ENCODE measurements around the gene IFITM1.
"Not testable (repeated sequence)": the region's sequence is repeated elsewhere in the genome, so short reads cannot be mapped to it uniquely, and the experiment has no call there.

Gene IFITM1

GRCh38 chr11:294780-295179, 19.1 kb upstream of the IFITM1 start:
- no peak for DNase-seq

DNA sequence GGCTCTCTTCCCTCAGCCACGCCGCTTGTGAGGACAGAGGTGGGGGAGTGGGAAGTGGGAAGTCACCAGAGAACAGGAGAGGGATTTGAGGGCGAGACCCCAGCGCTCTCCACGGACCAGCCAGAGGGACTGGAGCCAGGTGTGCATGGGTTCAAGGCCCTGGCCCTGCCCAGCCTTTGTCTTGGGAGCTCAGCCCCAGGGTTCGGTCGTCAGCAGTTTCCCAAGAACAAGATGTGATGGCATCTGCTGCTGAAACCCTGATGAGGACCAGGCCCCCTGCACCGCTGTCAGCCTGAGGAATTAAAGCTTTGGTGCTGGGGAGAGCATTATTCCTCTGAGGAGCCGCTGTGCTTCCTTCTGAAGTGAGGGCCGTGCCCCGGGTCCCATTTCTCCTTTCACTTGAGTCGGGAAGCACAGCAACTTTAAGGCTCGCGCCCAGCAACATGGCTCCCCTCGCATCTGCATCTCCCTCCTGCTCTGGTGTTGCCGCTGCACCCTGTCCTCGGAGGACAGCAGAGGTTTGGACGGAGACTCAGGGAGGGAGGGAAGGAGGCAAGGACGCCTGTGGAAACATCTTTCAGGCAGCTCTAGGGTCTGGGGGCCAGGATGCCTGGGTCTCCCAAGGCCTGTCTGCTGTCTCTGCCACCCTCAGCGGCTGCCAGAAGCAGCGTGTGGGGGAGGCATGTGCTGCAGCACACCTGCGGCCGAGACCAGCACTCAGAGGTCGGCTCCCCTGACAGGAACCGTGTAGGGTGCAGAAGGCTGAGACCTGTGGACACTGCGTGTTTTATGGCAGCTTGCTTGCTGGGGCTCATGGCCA, 18.3 kb upstream of the IFITM1 start:
- DNase-seq, result no peak

GRCh38 chr11:296171-297050, 17.4 kb upstream of the IFITM1 start:
- DNase-seq, result no peak

- no peak for DNase-seq
Measured at GRCh38 chr11:297051-297585, 16.7 kb upstream of the IFITM1 start.

DNA sequence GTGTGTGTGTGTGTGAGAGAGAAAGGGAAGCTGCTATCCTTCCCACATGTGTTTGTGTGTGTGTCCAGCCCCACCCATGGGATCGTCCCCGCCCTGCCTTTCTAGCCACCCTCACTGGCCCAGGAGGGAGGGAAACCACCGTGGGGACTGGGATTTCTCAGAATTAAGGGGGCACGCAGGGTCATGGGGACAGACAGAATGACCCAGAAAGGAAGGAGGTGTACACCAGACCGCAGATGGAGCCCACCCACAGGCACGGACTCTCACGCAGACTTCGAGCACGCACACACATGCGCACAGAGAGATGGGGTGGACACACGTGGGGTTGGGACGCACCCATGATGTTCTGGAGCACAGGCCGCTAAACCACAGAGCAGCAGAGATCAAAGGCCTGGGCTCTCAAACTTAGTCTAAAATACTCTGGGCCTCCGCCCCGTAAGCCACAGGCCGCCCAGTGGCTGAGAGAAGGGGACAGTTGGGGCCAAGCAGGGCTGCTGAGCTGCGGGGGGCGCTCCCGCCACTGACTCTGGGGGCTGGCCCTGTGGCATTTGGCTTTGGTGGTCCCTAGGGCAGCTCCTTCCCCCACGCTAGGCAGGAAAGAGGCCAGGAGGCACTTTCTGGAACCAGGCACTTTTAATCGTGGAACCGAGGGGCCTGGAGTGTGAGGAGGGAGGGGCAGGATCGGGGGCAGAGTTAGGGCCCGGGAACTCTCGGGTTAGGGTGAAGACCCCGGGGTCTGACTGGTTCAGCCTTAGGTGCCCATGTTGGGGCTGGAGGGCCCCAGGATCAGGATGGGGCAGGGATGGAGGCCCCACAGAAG, 16.0 kb upstream of the IFITM1 start:
- peak; percentile 44 for DNase-seq

GRCh38 chr11:298406-299065, 15.3 kb upstream of the IFITM1 start:
- no peak for DNase-seq

GRCh38 chr11:299081-299891, 14.6 kb upstream of the IFITM1 start, which contains the start of gene IFITM5:
Gene IFITM5, minus strand, starts transcription at chr11:299526. Its CDS starts 36 bp downstream, at chr11:299490.
- no peak for DNase-seq

DNA sequence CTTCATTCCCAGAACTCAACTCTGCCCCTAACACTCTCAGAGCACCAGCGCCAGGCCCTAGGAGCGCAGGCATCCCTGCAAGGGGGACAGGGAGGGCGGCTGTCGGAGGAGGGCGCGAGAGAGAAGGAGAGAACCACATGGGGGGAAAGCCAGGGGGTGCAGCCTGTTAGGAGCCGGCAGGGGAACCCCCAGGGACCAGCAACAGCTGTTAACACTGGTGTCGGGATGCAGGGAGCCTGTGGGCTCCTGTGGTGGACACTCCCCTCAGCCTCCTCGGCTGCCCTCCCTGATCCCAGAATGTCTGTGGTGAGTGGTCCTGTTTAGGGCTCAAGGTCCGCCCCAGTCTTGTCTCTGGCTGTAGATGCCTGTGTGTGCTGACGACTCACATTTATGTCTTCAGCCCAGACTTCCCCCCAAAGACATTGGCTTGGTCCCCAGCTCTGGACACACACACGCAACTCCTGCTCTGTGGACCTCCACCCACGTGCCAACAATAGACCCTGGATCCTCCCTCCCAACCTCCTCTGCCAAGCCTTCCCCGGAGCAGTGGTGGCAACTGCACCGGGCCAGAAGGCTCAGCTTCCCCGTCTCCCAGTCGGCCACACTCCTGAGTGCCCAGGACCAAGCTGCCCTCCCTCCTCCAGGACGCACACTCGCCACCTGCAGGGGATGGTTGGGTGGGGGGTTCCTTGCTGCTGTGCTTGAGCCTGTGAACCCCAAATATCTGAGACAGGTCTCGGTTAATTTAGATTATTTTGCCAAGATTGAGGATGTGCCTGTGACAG, 13.7 kb upstream of the IFITM1 start:
- peak; percentile 57 for DNase-seq

DNA sequence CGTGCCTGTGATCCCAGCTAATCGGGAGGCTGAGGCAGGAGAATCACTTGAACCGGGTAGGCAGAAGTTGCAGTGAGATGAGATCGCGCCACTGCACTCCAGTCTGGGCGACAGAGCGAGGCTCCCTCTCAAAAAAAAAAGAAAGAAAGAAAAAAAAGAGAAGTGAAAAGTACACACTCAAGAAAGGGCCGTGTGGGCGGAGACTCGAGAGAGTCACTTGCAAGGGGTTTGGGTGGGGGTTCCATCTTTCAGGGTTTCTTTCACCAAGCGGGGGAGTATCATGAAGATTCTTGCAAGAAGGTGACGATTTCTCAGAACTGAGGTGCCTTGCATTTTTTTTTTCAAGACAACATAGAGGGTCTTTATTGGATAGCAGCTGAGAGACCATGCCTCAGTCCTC, 10.5 kb upstream of the IFITM1 start:
- no peak for DNase-seq

GRCh38 chr11:304061-304506, 9.8 kb upstream of the IFITM1 start:
- no peak for DNase-seq

DNA sequence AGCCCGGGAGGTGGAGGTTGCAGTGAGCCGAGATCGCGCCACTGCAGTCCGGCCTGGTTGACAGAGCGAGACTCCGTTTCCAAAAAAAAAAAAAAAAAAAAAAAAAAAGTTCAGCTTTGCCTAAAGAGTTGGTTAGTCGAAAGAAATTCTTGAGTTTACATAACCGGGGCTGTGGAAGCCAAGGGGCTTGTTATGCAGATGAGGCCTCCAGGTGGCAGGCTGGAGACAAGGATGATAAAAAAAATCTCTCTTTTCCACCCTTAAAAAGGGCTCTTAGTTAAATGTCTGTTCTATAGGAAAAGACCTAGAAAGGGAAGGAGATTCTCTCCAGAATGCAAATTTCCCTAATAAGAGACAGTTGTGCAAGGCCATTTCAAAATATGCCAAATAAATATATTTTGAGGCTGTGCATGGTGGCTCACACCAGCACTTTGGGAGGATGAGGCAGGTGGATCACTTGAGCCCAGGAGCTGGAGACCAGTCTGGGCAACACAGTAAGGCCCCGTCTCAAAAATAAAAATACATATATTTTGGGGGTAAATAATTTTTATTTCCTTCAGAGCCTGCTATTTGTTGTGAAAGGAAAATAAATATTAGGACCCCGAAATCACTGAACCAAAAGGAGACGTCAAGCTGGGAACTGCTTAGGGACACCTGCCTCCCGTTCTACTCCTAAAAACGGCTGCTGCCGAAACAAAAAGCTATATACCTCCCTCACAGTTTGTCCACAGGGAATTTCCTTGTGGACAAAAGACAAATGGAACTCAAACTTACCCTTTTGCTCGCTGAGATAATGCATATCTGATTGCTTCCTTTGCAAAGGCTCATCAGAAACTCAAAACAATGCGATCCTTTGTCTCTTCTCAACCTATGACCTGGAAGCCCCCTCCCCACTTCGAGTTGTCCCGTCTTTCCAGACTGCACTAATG, 8.7 kb upstream of the IFITM1 start:
- DNase-seq, result peak; percentile 89

DNA sequence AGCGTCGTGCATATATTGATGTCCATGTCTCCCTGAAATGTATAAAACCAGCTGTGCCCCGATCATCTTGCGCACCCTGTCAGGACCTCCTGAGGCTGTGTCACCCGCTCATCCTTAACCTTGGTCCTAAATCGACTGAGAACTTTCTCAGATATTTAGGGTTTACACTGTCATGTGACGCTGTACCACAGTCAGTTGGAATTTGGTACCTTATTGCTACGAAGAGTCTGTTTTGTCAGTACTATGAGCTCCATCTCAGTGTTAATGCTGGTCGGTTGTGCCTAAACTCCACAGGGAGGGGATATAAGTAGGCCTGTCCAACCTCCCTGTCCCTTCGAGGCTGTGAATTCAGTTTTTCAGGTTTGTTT, 8.0 kb upstream of the IFITM1 start:
- no peak for DNase-seq

DNA sequence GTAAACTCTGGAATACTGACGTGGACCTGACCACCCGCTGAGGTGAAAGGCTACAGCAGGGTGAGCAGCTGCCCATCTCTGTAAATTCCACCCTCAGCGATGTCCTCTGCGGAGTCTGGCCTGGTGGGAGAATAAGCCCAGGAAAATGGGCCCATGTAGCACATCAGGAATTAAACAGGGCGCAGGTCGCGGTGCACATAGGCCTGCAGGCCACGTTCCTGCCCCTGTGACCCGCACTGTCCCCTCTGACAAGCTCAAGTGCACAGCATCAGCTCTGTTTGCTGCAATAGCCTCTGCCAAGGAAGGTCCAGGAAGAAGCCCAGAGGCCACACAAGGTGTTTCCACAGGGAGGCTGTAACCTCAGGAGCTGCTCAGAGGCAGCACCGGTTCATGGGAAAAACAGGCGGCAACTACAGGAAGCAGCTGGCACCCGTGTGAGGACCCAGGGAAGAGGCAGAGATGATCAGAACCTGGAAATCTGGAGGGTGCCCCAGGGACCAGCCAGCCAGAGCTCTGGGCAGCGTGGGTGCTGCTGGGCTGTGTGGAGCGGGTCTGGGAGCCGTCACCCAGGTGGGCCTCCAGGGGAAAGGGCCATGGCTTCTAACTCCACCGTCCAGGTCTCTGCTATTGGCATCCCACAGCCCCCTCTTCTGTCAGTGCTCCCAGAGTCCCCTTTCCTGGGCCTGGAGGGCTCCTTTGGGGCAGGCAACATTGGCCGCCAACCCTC, 7.0 kb upstream of the IFITM1 start:
- DNase-seq, result no peak

GRCh38 chr11:307766-308708, 5.8 kb upstream of the IFITM1 start, which contains the start of gene IFITM2:
Gene IFITM2, plus strand, starts transcription at chr11:307816. Its CDS starts 377 bp downstream, at chr11:308193.
- peak; percentile 81 for DNase-seq

GRCh38 chr11:308740-309665, 4.8 kb upstream of the IFITM1 start:
- peak; percentile 30 for DNase-seq

- DNase-seq, result not testable (repeated sequence)
Measured at GRCh38 chr11:309979-310572, 3.8 kb upstream of the IFITM1 start.
